Measurements from ENCODE around the gene FNTB.

Gene FNTB

DNA sequence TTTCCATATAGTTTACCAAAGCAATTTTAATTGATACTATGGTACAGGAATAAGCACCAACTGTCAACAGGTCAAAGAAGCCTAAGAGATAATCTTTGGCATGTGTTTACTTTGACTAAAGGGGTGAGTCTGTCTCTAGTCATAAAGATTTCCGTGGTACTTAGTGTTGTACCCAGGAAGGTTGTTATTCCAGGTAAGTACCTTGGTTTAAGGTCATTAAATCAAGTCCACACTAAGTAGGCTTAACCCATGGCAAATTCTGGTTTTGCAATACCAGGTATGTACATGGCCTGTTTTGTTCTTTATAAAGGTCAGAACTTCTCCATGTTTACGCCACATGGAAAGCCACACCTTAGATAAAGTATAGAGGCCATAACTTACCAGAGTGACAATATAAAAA is 105.7 kb downstream of the FNTB start:
- DNase-seq: no peak

GRCh38 chr14:65095633-65096205 is 109.0 kb downstream of the FNTB start:
- DNase-seq: no peak

DNA sequence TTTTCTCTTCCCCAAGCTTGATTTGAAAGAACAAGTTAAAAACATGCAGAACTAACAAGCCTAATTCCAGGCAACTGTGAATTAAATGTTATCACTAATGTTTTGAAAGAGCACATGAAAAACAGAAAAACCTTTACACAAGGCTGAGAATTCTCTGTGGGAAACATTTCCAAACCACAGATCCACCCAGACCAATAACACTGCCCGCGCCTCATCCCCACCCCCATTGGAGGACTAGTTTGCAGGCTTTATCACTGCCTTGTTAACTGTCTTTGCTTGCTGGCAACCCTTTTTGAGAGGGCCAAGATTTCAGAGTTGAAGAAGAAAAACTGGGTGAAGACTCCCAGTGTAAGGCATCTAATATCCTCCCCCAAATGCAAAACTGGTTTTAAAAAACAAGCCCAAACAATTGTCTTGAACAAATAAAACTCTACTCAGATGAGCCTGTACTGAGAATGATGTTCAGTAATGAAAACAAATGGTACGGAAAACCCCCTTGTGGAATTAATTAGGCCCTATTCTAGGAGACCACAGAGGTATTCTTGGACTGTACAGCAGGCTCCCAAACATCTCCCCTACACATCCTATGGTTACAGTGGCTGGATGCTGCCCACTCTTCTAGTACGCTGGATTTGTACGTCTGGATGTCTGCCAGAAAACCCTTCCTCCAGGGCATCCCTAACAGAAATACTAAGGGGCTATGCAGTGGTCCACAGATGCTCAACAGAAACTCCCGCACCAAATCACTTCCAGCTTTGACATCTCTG is 109.8 kb downstream of the FNTB start:
- DNase-seq: no peak

GRCh38 chr14:65098586-65098985 is 111.9 kb downstream of the FNTB start:
- DNase-seq: peak; percentile 59

DNA sequence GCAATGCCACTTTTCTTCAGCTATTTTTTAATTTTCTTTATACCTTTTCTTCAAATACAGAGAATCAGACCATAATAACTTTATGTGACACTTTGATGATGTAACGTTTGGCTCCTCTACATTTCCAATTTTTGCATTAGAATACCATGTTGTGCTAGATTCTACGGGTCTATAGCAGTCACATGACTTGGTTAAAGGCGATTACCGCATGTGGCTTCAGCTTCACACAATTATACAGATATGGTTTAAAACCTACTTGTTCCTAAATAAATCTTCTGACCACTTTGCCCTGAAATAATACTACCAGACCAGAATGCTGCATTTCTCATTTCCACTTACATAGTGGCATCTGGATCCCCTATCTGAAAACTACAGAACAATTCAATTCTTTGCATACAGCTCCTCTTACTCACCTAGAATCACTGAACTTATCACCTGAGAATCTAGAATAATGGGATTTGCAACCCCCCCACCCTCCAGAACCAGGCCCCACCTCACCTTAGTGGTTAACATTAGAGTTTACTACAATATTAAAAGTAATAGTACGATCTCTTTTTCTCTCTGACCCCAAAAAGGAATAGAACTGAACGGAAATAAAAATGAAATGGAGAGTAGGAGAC is 114.3 kb downstream of the FNTB start:
- peak; percentile 9 for DNase-seq

DNA sequence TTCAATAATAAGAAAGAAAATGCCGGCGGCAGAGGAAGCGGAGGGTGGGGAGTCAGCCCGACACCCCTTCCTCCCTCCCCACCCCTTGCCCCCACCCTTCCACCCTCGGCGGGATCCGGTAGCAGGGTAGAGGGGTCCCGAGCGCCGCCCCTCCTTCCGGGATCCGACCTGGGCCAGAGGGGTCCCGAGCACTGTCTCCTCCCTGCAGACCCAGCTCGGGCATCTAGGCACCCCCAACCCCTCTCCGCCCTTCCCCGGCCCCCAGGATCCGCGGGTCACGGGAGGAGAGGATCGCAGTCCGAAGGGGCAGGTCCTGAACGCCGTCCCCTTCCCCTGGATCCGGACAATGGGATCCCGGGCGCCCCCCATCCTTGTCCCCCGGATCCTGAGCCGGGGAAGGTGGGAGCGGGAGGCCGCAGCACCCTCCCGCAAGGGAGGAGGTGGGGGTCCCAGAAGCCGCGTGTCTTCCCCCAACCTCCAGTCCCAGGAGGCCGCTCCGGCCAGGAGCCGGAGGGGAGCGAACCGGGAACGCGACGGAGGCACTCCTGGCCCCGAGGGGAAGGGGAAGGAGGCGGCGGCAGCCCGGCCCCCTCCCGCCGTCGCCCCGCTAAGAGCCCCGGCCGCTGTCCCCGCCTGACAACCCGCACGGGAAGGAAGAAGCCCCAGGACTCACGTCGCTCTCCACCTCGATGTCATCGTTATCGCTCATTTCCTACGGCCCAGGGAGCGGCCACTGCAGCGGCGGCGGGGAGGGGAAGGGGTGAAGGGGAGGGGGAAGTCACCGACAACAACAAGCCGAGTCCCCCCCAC is 115.1 kb downstream of the FNTB start:
- peak; percentile 34 for DNase-seq

DNA sequence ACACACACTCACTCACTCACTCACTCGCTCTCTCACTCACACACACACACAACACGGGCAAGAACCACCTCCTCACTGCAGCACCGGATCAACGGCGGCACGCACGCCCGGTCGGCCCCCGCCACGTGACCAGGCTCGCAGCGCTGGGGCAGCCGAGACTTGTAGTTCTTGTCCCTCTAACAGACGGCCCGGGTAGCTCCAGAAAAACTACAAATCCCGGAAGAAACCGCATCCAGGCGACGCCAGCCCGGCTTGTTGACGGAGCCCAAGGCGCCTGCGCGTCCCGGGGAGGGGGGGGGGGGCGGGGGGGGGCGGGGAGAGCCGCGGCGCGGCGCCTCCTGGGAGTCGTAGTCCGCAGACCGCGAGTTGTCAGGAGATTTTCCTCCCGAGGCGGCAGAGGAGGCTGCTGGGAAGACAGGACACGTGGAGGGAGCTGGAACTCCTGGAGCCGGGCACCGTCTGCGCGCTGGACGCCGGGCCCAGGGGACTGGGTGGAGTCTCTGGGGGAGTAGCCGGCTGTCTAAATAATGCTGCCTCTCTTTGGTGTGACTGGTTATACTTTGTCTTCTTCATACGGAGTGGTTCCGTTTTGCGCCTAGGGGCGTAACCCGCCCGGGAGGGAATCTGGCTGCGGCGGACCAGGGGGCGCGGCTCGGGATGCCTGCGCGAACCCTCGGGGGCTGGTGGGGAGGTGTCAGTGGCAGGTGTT is 115.9 kb downstream of the FNTB start, which contains the start of gene MAX:
Gene MAX (minus strand): TSS at position 77 of the 709 bp plus-strand sequence. CDS start 178 bp downstream, outside the sequence.
- DNase-seq: peak; percentile 100

DNA sequence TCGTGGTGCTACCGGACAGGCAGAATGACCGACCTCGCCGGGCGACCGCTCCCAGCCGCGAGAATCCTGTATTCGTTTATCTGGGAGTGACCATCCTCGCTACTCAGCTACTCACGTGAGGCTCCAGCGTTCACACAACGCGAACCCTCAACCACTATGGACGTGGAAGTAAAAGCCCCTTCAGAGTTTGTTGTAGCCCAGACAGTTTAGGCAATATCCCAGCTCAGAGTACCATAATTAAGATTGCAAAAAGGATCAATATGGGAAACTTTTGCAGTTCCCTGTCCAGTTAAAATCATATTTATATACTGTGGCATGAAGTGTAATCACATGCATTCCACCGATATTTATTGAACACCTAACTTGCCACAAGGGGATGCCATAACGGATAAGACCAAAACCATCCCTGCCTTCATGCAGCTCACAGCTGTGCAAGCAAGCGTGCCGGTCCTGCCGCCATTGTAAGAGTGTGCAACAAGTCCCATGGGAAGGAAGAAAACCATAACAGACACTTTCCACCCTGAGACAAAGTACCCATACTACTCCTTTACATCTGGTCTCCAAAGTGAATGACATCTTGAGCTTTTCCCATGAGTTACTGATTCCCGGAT is 116.6 kb downstream of the FNTB start:
- DNase-seq: no peak

- no peak for DNase-seq
Observed at GRCh38 chr14:65104791-65105190, 118.1 kb downstream of the FNTB start.

DNA sequence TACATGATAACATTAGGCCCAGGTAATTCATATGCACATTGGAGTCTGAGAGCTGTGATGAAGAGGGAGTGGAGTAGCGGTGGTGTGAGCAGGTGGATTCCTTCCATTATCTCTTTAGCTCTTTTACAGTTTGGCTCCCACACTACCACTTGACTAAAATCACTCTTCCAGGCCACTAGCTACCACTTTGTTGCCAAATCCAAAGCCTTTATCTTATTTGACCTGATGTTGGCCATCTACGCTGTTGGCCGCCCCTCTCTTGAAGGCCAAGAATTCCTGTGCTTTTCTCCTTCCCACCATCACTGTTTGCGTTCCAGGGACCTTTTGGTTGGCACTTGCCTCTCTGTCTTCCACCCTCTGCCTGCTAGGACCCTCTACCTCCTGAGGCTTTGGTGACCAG is 119.6 kb downstream of the FNTB start:
- DNase-seq: no peak

- no peak for DNase-seq
Observed at GRCh38 chr14:65106736-65107135, 120.0 kb downstream of the FNTB start.

- no peak for DNase-seq
Observed at GRCh38 chr14:65107200-65107599, 120.5 kb downstream of the FNTB start.

DNA sequence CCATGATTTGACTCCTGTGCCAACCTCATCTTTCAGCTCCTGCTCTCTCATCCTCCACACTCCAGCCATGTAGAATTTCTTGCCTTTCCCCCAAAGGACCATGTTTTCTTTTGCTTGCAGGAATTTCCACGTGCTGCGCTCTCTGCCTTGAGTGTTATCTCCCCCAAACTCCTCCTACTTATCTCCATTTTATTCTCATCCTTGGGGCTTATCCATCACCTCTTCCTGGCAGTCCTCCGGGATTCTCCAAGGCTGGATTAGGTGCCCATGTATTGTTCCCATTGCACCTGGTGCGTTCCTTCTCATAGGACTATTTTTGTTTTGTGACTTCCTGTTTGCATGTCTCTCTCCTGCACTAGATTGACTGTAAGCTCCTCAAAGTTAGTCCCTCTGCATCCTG is 122.7 kb downstream of the FNTB start:
- no peak for DNase-seq

DNA sequence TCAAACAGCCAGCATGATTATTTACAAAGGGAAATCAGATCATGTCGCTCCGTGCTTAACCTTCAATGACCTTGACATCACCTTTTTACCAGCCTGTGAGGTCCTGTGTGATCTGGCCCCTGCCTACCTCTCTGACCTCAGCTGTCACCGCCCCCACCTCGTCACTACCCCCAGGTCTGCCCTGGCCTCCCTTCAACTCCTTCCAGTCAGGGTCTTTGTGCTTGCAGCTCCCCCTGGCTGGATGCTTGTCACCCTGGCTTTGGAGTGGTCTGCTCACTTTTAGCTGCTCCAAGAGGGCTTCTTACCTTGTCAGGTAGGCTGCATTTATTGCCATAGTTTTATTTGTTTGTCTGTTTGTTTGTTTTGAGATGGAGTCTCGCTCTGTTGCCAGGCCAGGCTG is 123.8 kb downstream of the FNTB start:
- no peak for DNase-seq

Data from central memory CD4-positive, alpha-beta T cell (primary cell).